Neural progenitor cell (in vitro differentiated cells): Measurements from ENCODE around the gene CUBN. TPM values are rescaled to one million over a fixed set of nuclear protein-coding genes. Genes with fewer than 3 reads are reported as not detected.

Experiments used
- DNase-seq: peaks from one replicate; pipeline ENCODE4 v3.0.0-alpha.2; 2016; ENCODE audit warnings: low spot score
- H2AFZ ChIP-seq: fragments of 200-600 bp; sonication (generic); replicated peaks from 2 replicates; pipeline ENCODE4 v1.6.1; 2016; ENCODE audit warnings: antibody characterized with exemption
- H3F3A ChIP-seq: fragments of 200-600 bp; sonication (generic); 2 replicates; pipeline ENCODE4 v1.6.1; 2016; ENCODE audit warnings: antibody characterized with exemption, low read depth
- H3K27ac ChIP-seq: fragments of 200-600 bp; sonication (generic); 2 replicates; pipeline ENCODE4 v1.5.1; 2016; ENCODE audit warnings: mild to moderate bottlenecking
- H3K27me3 ChIP-seq: fragments of 200-600 bp; sonication (generic); 2 replicates; pipeline ENCODE4 v1.6.1; 2016; ENCODE audit warnings: mild to moderate bottlenecking, moderate library complexity
- H3K36me3 ChIP-seq: fragments of 200-600 bp; sonication (generic); 2 replicates; pipeline ENCODE4 v1.5.1; 2016
- H3K4me1 ChIP-seq: fragments of 200-600 bp; sonication (generic); 2 replicates; pipeline ENCODE4 v1.6.1; 2016; ENCODE audit warnings: mixed run types
- H3K4me2 ChIP-seq: fragments of 200-600 bp; sonication (generic); 2 replicates; pipeline ENCODE4 v1.6.1; 2016
- H3K4me3 ChIP-seq: fragments of 200-600 bp; sonication (generic); 2 replicates; pipeline ENCODE4 v1.5.1; 2016
- H3K79me2 ChIP-seq: fragments of 200-600 bp; sonication (generic); 2 replicates; pipeline ENCODE4 v1.6.1; 2016; ENCODE audit warnings: low read depth
- H3K9ac ChIP-seq: fragments of 200-600 bp; sonication (generic); 2 replicates; pipeline ENCODE4 v1.6.1; 2016
- H3K9me3 ChIP-seq: fragments of 200-600 bp; sonication (generic); 2 replicates; pipeline ENCODE4 v1.5.1; 2016; ENCODE audit warnings: low read depth
- H4K20me1 ChIP-seq: fragments of 200-600 bp; sonication (generic); 2 replicates; pipeline ENCODE4 v1.6.1; 2016; ENCODE audit warnings: low read depth
- H3K27ac Mint-ChIP-seq: 3 replicates; pipeline ENCODE4 v1.8.0; 2021; ENCODE audit warnings: mixed read lengths
- H3K27me3 Mint-ChIP-seq: 2 replicates; pipeline ENCODE4 v1.8.0; 2022; ENCODE audit warnings: low read depth, mild to moderate bottlenecking, inconsistent platforms, moderate library complexity, mixed read lengths; ENCODE audit not compliant: insufficient read depth
- H3K36me3 Mint-ChIP-seq: 3 replicates; pipeline ENCODE4 v1.8.0; 2021; ENCODE audit warnings: mixed read lengths
- H3K4me1 Mint-ChIP-seq: 3 replicates; pipeline ENCODE4 v1.8.0; 2021; ENCODE audit warnings: mixed read lengths
- H3K4me3 Mint-ChIP-seq: 3 replicates; pipeline ENCODE4 v1.8.0; 2021; ENCODE audit warnings: mild to moderate bottlenecking, moderate library complexity, mixed read lengths
- H3K9me3 Mint-ChIP-seq: 3 replicates; pipeline ENCODE4 v1.8.0; 2020; ENCODE audit warnings: mixed read lengths
- CTCF ChIP-seq: fragments of 200-600 bp; sonication (generic); IDR thresholded peaks from 2 replicates; pipeline ENCODE4 v1.5.1; 2017; ENCODE audit warnings: antibody characterized with exemption, mild to moderate bottlenecking
- EZH2 ChIP-seq: fragments of 200-600 bp; sonication (generic); IDR thresholded peaks from 2 replicates; pipeline ENCODE4 v1.6.1; 2017; ENCODE audit warnings: antibody characterized with exemption, mild to moderate bottlenecking, moderate library complexity
- EZH2phosphoT487 ChIP-seq: fragments of 200-600 bp; sonication (generic); IDR thresholded peaks from 2 replicates; pipeline ENCODE4 v1.6.1; 2017; ENCODE audit warnings: antibody characterized with exemption
- total RNA-seq: library from RNA; depleted of rRNA; stranded (reverse); fragments of >200 nt; gene quantifications from 2 replicates; pipeline ENCODE4 v1.2.3, GENCODE V29; 2015; ENCODE audit warnings: low replicate concordance

The CUBN gene
- total RNA-seq, 1 donor from 2014 or later: 2.2 TPM

- peaks cover 3% of the 10 kb centered on the region for H3K36me3 Mint-ChIP-seq
- no peaks in the 10 kb centered on the region for H3K36me3 ChIP-seq
- no peak overlapping the region for H2AFZ ChIP-seq
- peaks cover 18% of the 10 kb centered on the region for H3K4me1 ChIP-seq
- peak; percentile 84 for DNase-seq
- H3K27ac Mint-ChIP-seq: peak overlapping the region; percentile 89
- peaks cover 4% of the 10 kb centered on the region for H3K27me3 ChIP-seq
- no peak overlapping the region for H3K9ac ChIP-seq
- H3K9me3 Mint-ChIP-seq: peaks cover 3% of the 10 kb centered on the region
- no peaks in the 10 kb centered on the region for H3K9me3 ChIP-seq
- H3K27me3 Mint-ChIP-seq: peaks cover 3% of the 10 kb centered on the region
- peak overlapping the region; percentile 61 for H3K4me2 ChIP-seq
- H3K4me3 Mint-ChIP-seq: peak overlapping the region; percentile 71
- TF ChIP-seq EZH2 (no peak), CTCF (no peak), EZH2phosphoT487 (peak; percentile 54)
- H3F3A ChIP-seq: peaks cover 21% of the 10 kb centered on the region
- H3K4me1 Mint-ChIP-seq: peaks cover 67% of the 10 kb centered on the region
- H3K4me3 ChIP-seq: peak overlapping the region; percentile 0
- no peaks in the 10 kb centered on the region for H3K79me2 ChIP-seq
- H4K20me1 ChIP-seq: no peaks in the 10 kb centered on the region
- H3K27ac ChIP-seq: peak overlapping the region; percentile 60
Observed at GRCh38 chr10:16968416-16969041, 161.1 kb downstream of the CUBN start.

DNA sequence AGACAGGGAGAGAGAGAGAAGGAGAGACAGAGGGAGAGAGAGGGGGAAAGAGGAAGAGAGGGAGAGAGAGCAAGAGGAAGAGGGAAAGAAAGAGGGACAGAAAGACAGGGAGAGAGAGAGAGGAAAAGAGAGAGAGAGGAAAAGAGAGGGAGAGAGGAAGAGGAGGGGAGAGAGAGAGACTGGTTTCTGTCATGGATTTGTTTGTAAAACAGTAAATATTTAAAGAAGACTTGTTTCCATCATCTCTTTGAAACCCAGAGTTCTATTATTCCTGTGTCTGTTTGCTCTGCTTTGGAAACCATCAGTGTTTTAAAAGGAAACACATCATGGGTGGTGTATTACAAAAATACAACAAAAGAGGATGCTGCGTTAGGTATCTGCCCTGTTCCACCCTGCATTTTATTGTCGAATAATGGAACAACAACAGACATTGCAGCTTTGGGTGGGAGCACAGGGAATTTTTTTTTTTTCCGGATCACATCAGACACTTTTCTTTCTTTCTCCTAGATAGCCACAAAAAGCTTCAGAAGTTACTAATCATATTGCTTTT, 161.7 kb downstream of the CUBN start:
- H3K27ac Mint-ChIP-seq: peak overlapping the region; percentile 89
- H3K4me1 Mint-ChIP-seq: peaks cover 64% of the 10 kb centered on the region
- H3K4me2 ChIP-seq: peak overlapping the region; percentile 61
- H3K27ac ChIP-seq: peak overlapping the region; percentile 60
- TF ChIP-seq EZH2phosphoT487 (no peak), EZH2 (no peak), CTCF (no peak)
- no peaks in the 10 kb centered on the region for H3K36me3 ChIP-seq
- H3K4me3 ChIP-seq: no peak overlapping the region
- H2AFZ ChIP-seq: no peak overlapping the region
- peaks cover 18% of the 10 kb centered on the region for H3K4me1 ChIP-seq
- H3K27me3 Mint-ChIP-seq: peaks cover 3% of the 10 kb centered on the region
- no peak for DNase-seq
- peaks cover 21% of the 10 kb centered on the region for H3F3A ChIP-seq
- H3K36me3 Mint-ChIP-seq: peaks cover 3% of the 10 kb centered on the region
- no peaks in the 10 kb centered on the region for H4K20me1 ChIP-seq
- peak overlapping the region; percentile 71 for H3K4me3 Mint-ChIP-seq
- peaks cover 2% of the 10 kb centered on the region for H3K9me3 Mint-ChIP-seq
- H3K9me3 ChIP-seq: no peaks in the 10 kb centered on the region
- H3K27me3 ChIP-seq: peaks cover 4% of the 10 kb centered on the region
- no peaks in the 10 kb centered on the region for H3K79me2 ChIP-seq
- H3K9ac ChIP-seq: no peak overlapping the region

DNA sequence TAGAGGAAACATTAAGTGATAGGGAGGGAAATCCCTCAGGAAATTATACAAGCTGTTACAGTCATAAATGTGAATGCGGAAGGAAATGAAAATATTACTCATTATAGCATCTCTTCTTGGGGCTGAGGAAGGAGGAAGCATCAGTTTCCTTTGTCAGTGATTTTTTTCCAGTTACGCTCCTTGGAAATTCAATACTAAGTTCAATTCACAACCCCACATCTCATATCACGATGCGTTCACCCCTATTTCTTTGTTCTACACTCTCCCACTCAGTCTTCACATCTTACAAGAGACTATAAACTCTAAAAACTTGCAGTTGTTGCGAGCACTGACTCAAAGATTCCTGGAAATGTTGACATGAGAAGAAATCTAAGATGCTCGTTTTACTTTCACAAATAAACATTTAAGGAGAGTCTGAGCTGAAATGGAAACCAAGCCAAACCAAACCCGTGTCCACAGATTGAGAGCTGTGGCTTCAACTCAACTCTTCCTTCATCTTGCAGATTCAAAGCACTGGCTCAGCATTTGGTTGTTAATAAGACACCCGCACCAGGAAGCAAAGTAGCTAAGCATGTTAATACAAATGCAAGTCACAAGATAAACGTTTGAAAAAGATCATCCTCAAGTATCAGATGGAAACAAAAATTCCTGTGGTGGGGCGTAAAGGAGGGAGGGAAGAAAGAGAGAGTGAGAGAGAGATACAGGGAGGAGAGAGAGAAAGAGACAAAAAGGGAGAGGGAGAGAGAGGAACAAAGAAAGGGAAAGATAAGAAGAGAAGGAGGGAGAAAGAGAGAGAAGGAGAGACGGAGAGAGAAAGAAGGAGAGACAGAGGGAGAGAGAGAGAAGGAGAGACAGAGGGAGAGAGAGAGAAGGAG, 162.4 kb downstream of the CUBN start:
- H4K20me1 ChIP-seq: no peaks in the 10 kb centered on the region
- H3K27ac ChIP-seq: no peak overlapping the region
- H3K27me3 Mint-ChIP-seq: peaks cover 3% of the 10 kb centered on the region
- no peaks in the 10 kb centered on the region for H3K36me3 Mint-ChIP-seq
- H3K4me3 Mint-ChIP-seq: peak overlapping the region; percentile 41
- peaks cover 21% of the 10 kb centered on the region for H3F3A ChIP-seq
- H3K27ac Mint-ChIP-seq: peak overlapping the region; percentile 89
- no peak overlapping the region for H3K4me2 ChIP-seq
- no peak overlapping the region for H3K4me3 ChIP-seq
- H2AFZ ChIP-seq: peak overlapping the region; percentile 13
- no peaks in the 10 kb centered on the region for H3K9me3 Mint-ChIP-seq
- peaks cover 18% of the 10 kb centered on the region for H3K4me1 ChIP-seq
- H3K9me3 ChIP-seq: no peaks in the 10 kb centered on the region
- TF ChIP-seq EZH2phosphoT487 (no peak), EZH2 (no peak), CTCF (no peak)
- DNase-seq: no peak
- peaks cover 4% of the 10 kb centered on the region for H3K27me3 ChIP-seq
- H3K36me3 ChIP-seq: no peaks in the 10 kb centered on the region
- no peaks in the 10 kb centered on the region for H3K79me2 ChIP-seq
- peaks cover 61% of the 10 kb centered on the region for H3K4me1 Mint-ChIP-seq
- H3K9ac ChIP-seq: no peak overlapping the region
